GM12878 (cell line): ENCODE results near the gene P2RX1. TPM values are rescaled to one million over a fixed set of nuclear protein-coding genes. Genes with fewer than 3 reads are reported as not detected.

ENCODE experiments used
- ATAC-seq: fragments of 200-7000 bp; cut with Tn5 transposase; 3 replicates; pipeline ENCODE4 v1.9.1; 2020; ENCODE audit warnings: mild to moderate bottlenecking, moderate library complexity
- BruUV-seq: library from RNA; stranded (reverse); fragments of 400-500 nt; replicated peaks from 2 replicates; lab custom pipeline; 2021; lab: Mats Ljungman, UMichigan
- CTCF ChIA-PET: fragments of 300-600 bp; sonication (Branson Sonifier 250); formaldehyde crosslinking; extraction: SDS; loops from one replicate; lab custom pipeline; 2021; ENCODE audit warnings: inconsistent platforms; lab: Yijun Ruan, JAX
- POLR2A ChIA-PET: fragments of 350-600 bp; formaldehyde crosslinking; extraction: SDS; loops from one replicate; lab custom pipeline; 2021; ENCODE audit warnings: inconsistent platforms; lab: Charles Lee
- RAD21 ChIA-PET: fragments of 300-600 bp; sonication (Branson Sonifier 250); formaldehyde crosslinking; loops from one replicate; lab custom pipeline; 2023; ENCODE audit warnings: antibody characterized with exemption; ENCODE audit not compliant: unreplicated experiment; lab: Charles Lee
- SMC1A ChIA-PET: fragments of 300-600 bp; sonication (Branson Sonifier 250); formaldehyde crosslinking; loops from one replicate; lab custom pipeline; 2023; ENCODE audit not compliant: unreplicated experiment, uncharacterized antibody; lab: Charles Lee
- DNase-seq: peaks from one replicate; pipeline ENCODE4 v3.0.0-alpha.2; 2011; ENCODE audit warnings: low read depth, low spot score
- FAIRE-seq: peaks from 3 replicates; lab custom pipeline; 2011; peaks lifted over from hg19 to GRCh38; lab: Jason Lieb, UNC
- H2AFZ ChIP-seq: 2 replicates; pipeline ENCODE4 v1.6.0; 2011; ENCODE audit warnings: low read depth, low read length, control low read depth; ENCODE audit not compliant: control insufficient read depth
- H3K27ac ChIP-seq: 2 replicates; pipeline ENCODE4 v1.5.1; 2011; ENCODE audit warnings: control low read depth; ENCODE audit not compliant: control insufficient read depth, insufficient read depth
- H3K27me3 ChIP-seq, 2 experiments: replicated peaks in 1 of 2; 2 replicates each; pipeline versions ENCODE4 v1.6.0 to v1.6.1; 2011; ENCODE audit warnings: low read length in 1 of 2; ENCODE audit not compliant: control insufficient read depth in 2 of 2, insufficient read depth in 2 of 2
- H3K36me3 ChIP-seq, 2 experiments: 2 replicates each; pipeline ENCODE4 v1.5.1; 2011; ENCODE audit warnings: low read length in 1 of 2; ENCODE audit not compliant: control insufficient read depth in 2 of 2, insufficient read depth in 2 of 2
- H3K4me1 ChIP-seq: 2 replicates; pipeline ENCODE4 v1.6.1; 2011; ENCODE audit warnings: mild to moderate bottlenecking, low read length, moderate library complexity, mixed read lengths; ENCODE audit not compliant: control insufficient read depth, insufficient read depth
- H3K4me2 ChIP-seq: 2 replicates; pipeline ENCODE4 v1.6.0; 2011; ENCODE audit warnings: control low read depth; ENCODE audit not compliant: control insufficient read depth, insufficient read depth
- H3K4me3 ChIP-seq: fragments of 200-600 bp; sonication (generic); 2 replicates; pipeline ENCODE4 v1.5.1; 2016
- H3K79me2 ChIP-seq: 2 replicates; pipeline ENCODE4 v1.6.0; 2011; ENCODE audit warnings: low read length; ENCODE audit not compliant: control insufficient read depth, insufficient read depth
- H3K9ac ChIP-seq: 2 replicates; pipeline ENCODE4 v1.8.0; 2011; ENCODE audit warnings: low read length, control low read depth, mixed read lengths; ENCODE audit not compliant: control insufficient read depth, insufficient read depth
- H3K9me3 ChIP-seq: replicated peaks from 3 replicates; pipeline ENCODE4 v1.5.1; 2011; ENCODE audit warnings: mild to moderate bottlenecking, low read length; ENCODE audit not compliant: control insufficient read depth, insufficient read depth
- H4K20me1 ChIP-seq: 2 replicates; pipeline ENCODE4 v1.6.0; 2011; ENCODE audit not compliant: control insufficient read depth, insufficient read depth
- CHD2 ChIP-seq: IDR thresholded peaks from 2 replicates; pipeline ENCODE4 v1.6.1; 2011; ENCODE audit warnings: low read depth, low read length, improper control_type of control experiment, borderline replicate concordance
- EP300 ChIP-seq, 2 experiments: fragments of 150-350 bp in 1 of 2; IDR thresholded peaks; 2 replicates each; pipeline ENCODE4 v1.6.1; 2011 to 2012; ENCODE audit warnings: low read depth in 2 of 2, low read length in 2 of 2, borderline replicate concordance in 1 of 2, improper control_type of control experiment in 1 of 2, inconsistent platforms in 1 of 2; ENCODE audit not compliant: control insufficient read depth in 1 of 2
- IKZF1 ChIP-seq: fragments of 450-650 bp; conservative IDR thresholded peaks from 2 replicates; pipeline ENCODE4 v1.6.1; 2017; ENCODE audit warnings: antibody characterized with exemption, mild to moderate bottlenecking
- MEF2B ChIP-seq: fragments of 450-650 bp; IDR thresholded peaks from 2 replicates; pipeline ENCODE4 v1.6.1; 2018; ENCODE audit warnings: mild to moderate bottlenecking, moderate library complexity; ENCODE audit not compliant: partially characterized antibody, poor library complexity, severe bottlenecking
- NR2C2 ChIP-seq: IDR thresholded peaks from 2 replicates; pipeline ENCODE4 v1.6.1; 2011; ENCODE audit warnings: borderline replicate concordance, low read depth; ENCODE audit not compliant: control insufficient read depth, insufficient read length
- SPI1 ChIP-seq: IDR thresholded peaks from 2 replicates; pipeline ENCODE4 v1.6.1; 2011; ENCODE audit warnings: low read depth, mild to moderate bottlenecking, low read length, moderate library complexity, borderline replicate concordance; ENCODE audit not compliant: insufficient read depth
- ZNF687 ChIP-seq: fragments of 450-650 bp; IDR thresholded peaks from 2 replicates; pipeline ENCODE4 v1.6.1; 2017; ENCODE audit warnings: mild to moderate bottlenecking, moderate library complexity
- WGBS: methylation state at CpG from one replicate; pipeline ENCODE4 v1.1.6; 2016; ENCODE audit warnings: low lambda C conversion rate; ENCODE audit not compliant: insufficient replicate concordance, insufficient coverage; ENCODE audit errors: missing lambda C conversion rate; 5-methylcytosine and 5-hydroxymethylcytosine counted together
- in situ Hi-C: fragments of 300-500 bp; cut with MboI; formaldehyde crosslinking; loops from 9 replicates; pipeline ENCODE4 v1.14.3; 2018; ENCODE audit warnings: mixed read lengths
- intact Hi-C: fragments of 100-400 bp; cut with micrococcal nuclease; formaldehyde crosslinking; loops from one replicate; pipeline ENCODE4 v1.14.2; 2022; ENCODE audit not compliant: unreplicated experiment
- polyA plus RNA-seq, 11 experiments: library from polyadenylated mRNA; depleted of rRNA in 4 of 11; unstranded in 6 of 11; stranded (reverse) in 5 of 11; fragments of >200 nt; fragmentation: Nextera tagmentation in 4 of 11; fragmentation: Illumina TruSeq in 1 of 11; extraction: Ambion mirVana in 4 of 11; extraction: Trizol in 1 of 11; gene quantifications; 1 replicate in 1 of 11; 2 replicates in 10 of 11; pipeline versions ENCODE4 v1.2.1 to v1.2.3, GENCODE V29; 2011 to 2016; ENCODE audit warnings: inconsistent platforms in 2 of 11, missing spikeins in 2 of 11, low read depth in 1 of 11
- total RNA-seq, 4 experiments: library from RNA; depleted of rRNA in 3 of 4; stranded (reverse); fragments of >200 nt in 3 of 4; fragmentation: Illumina TruSeq in 1 of 4; extraction: Trizol in 1 of 4; gene quantifications; 2 replicates each; pipeline versions ENCODE4 v1.2.1 to v1.2.3, GENCODE V29; 2013 to 2021

Gene P2RX1
- total and polyA plus RNA-seq, 10 of the 15 experiments (the other 5 are each of a cell fraction or from before 2014, with no cell fraction given) = 0.12 to 6.2 (median 3.4) TPM

GRCh38 chr17:3904501-3904900 lies 11.8 kb downstream of the P2RX1 start:
- Histone ChIP-seq H4K20me1 (no peaks in the 10 kb centered on the region), H3K79me2 (no peaks in the 10 kb centered on the region), H3K4me1 (peaks cover 5% of the 10 kb centered on the region)
- DNase-seq = no peak
- 0 out of 2 replicates have a peak, but pooled peaks have one; percentile 35 for TF ChIP-seq CHD2
- 0 out of 2 replicates have a peak, but pooled peaks have one; percentile 10 for TF ChIP-seq IKZF1
- no peak for TF ChIP-seq SPI1
- peak; percentile 76 for TF ChIP-seq MEF2B
- 0 out of 4 replicates have a peak, but pooled peaks of 1 of the 2 experiments have one; percentile 28 for TF ChIP-seq EP300 (IDR thresholded peaks at IDR 0.05; ENCODE audit: borderline replicate concordance in 1 of 2, control insufficient read depth in 1 of 2, low read depth in 2 of 2, low read length in 2 of 2)
- no peak for TF ChIP-seq NR2C2
- peak; percentile 52; the same call in 1 of the 2 replicates for TF ChIP-seq ZNF687
- TF ChIP-seq, all 136 proteins: peak for 5
- ChIA-PET CTCF (interaction anchor here (0.7 to 1.9 kb wide), 6 partner anchors 9 to 167 kb away, joined by 3 to 7 read pairs (median 4); partner anchors contain the start of gene P2RX1), POLR2A (interaction anchor here (1.0 to 1.9 kb wide), 2 partner anchors 9 to 11 kb away, joined by 3 to 5 read pairs; no protein-coding TSS in a partner anchor), RAD21 (interaction anchor here (1.3 to 2.2 kb wide), 3 partner anchors 10 to 166 kb away, joined by 5 to 6 read pairs (median 5); no protein-coding TSS in a partner anchor), SMC1A (interaction anchor here (1.2 to 1.9 kb wide), 3 partner anchors 10 to 59 kb away, joined by 4 to 7 read pairs (median 4); partner anchors contain the start of gene NCBP3)
- in situ Hi-C loops = no loop called here
- no TSS peak for BruUV-seq
- intact Hi-C loops = no loop called here
- WGBS = 17% methylated on average over 15 of the region's 15 CpGs
- ATAC-seq (peak; percentile 62), FAIRE-seq (no peak)
- Histone ChIP-seq H2AFZ (no peak overlapping the region), H3K4me3 (no peak overlapping the region), H3K9ac (no peak overlapping the region), H3K9me3 (no peaks in the 10 kb centered on the region), H3K4me2 (no peak overlapping the region), H3K27me3 (no peaks in the 10 kb centered on the region; a peak in 1 of 4 replicates), H3K27ac (no peak overlapping the region), H3K36me3 (no peaks in the 10 kb centered on the region)
